Caki2 (cell line): Measurements from ENCODE around the gene MAJIN. TPM values are rescaled to one million over a fixed set of nuclear protein-coding genes. Genes with fewer than 3 reads are reported as not detected.
A peak's percentile ranks its signal among the peaks of the same experiment; 100 is the strongest.

Experiments
- DNase-seq: peaks from one replicate; pipeline ENCODE4 v3.0.0-alpha.2; 2015; ENCODE audit warnings: low read depth
- in situ Hi-C: cut with HindIII; loops from 2 replicates; pipeline ENCODE4 v1.10.0; 2016; ENCODE audit warnings: low sequenced_read_pairs, low pct_unique_long_range_greater_than_20kb, mixed read lengths
- total RNA-seq: library from RNA; depleted of rRNA; stranded (reverse); fragments of >200 nt; shearing (Covaris generic); gene quantifications from 2 replicates; pipeline ENCODE4 v1.2.3, GENCODE V29; 2014; ENCODE audit warnings: low replicate concordance

MAJIN gene
- total RNA-seq, 1 experiment from 2014 or later = not detected

DNA sequence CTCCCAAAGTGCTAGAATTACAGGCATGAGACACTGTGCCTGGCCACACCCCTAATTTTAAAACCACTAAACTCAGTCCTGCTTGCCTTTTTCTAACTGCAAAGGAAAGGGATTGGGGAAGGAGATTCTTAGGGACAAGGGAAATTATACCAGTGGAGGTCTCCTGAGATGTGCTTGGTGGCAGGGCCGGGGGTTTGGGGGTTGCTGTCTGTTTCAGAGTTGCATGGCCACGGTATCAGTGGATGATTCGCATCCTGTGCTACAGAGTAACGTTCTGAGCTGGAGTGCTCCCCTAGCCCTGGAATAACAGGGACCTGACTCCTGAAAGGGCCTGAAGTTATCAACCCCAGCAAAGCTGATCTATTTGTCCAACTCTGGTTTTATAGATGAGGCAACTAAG, 35.4 kb downstream of the MAJIN start:
- in situ Hi-C loops = no loop called here
- DNase-seq = no peak

DNA sequence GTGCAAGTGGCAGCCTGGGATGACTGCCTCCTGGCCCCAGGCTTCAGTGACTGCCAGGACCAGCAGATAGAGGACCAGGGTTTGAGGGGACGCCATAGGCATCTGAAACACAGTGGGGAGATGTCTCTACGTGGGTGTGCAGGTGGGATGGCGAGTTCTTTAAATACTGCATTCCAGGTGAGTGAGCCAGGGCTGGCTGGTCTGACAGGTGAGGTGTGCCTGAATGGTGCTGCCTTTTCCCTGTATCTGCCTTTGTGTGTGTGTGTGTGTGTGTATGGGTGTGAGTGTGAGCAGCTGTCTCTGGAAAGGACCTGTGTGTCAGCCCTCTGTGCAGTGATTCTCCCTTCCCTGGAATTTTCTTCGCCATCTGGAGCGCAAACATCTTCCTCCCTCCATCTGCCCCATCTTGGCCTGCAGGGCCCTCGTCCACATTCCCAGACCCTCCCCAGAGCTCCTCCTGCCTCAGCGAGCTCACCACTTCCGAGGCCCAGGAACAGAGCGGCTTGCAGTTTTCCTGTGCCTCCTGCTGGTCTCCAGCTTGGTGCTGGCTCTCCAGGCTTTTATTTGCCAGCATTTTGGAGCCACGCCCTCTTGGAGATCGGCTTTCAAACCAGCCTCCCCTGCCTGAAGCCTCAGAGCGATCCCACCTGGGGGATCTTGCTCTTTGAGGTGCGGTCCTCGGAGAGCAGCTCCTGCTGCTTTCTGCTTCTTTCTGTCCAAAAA, 36.4 kb downstream of the MAJIN start, which contains the start of gene GPHA2:
Gene GPHA2 (minus strand): TSS at position 535 of the 723 bp plus-strand sequence. CDS start 433 bp downstream, at position 102.
- in situ Hi-C loops = no loop called here
- DNase-seq = no peak

DNA sequence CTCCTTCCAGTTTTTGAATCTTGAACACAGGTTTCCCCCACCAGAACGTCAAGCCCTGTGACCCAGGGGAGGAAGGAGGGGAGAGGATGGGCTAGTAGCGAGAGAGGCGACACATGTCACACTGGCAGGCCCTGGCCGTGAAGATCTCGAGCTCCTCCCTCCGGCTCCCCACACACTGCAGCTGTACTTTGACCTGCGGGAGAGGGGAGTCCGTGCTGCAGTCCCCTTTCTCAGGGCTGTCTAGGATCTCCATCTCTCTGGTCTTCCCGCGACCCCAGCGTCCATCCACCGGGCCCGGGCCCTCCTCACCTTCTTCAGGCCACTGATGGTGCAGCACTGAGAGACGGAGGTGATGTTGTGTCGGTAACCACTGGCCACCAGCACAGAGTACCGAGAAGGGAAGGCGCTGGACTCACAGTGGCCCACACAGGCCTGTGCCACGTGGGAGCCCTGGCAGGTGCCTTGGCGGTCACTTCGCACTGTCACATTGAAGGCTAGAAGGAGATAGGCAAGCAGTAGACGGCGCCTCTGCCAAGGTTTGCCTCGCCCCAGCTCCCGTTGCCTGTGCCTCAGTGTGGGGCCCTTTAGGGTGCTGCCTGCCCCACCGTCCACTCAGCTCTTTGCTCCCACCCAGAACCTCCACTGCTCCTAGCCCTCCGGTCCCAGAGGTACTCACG, 37.1 kb downstream of the MAJIN start:
- in situ Hi-C loops = no loop called here
- DNase-seq = no peak

DNA sequence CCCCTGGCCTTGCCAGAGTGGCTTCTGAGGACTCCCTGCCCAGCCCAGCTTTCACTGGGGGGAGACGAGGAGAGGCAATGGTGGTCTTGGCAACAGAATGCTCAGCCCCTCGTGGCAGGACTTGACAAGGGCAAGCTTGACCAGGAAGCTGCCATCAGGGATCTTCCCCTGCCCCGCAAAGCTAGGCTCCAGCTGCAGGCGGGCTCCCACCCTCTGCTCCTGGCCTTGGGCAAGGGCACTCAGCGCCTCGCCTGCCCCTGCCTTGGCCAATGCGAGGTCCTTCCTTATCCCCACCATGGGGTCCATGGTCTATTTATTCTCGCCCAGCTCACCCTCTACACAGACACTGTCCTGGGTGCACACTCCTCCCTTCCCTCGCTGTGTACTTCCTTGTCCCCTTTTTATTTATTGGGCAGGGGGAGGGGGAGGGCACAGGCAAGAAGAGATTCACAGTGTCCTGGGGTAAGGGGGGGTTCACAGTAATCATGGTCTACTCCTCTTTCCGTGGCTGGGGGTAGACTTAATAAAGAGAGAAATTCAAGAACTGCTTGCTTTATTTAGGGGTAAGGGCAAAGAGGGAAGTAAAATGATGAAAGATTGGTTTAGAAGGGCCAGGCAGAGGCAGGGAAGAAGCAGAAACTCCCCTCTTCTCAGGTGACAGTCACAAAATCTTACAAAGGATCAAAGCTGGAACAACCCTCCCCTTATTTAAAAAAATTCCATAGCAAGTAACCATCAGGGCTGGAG, 37.8 kb downstream of the MAJIN start:
- no peak for DNase-seq
- in situ Hi-C loops = no loop called here

DNA sequence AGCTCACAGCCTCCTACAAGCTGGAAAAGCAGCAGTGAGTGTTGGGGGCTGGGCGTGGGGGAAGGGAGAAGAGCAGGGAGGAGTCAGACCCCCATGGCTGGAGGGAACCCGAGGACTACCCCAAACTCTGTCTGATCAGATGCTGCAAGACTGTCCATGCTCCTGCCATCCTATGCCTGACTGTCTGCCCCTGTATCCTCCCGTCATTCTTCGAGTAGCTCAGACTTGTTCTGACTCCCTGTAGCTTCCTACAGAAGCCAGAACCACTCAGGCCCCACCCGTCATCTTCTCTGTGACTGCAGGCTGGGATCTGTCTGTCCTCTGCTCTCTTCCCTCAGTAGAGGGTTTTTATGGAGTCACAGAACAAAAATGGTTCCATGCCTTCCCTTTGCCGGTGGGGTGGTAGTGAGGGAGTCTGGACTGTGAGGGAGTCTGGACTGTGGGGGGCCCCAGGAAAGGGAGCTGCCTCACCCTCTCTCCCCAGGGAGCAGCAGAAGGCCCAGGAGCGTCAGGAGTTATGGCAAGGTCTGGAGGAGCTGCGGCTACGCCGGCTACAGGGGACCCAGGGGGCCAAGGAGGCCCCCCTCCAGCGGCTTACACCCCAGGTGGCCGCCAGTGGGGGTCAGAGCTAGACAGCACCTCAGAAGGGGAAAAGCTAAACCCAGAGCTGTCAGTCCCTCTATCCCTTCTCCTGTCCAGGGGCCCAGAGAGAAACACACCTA, 38.5 kb downstream of the MAJIN start:
- DNase-seq = no peak
- in situ Hi-C loops = no loop called here

DNA sequence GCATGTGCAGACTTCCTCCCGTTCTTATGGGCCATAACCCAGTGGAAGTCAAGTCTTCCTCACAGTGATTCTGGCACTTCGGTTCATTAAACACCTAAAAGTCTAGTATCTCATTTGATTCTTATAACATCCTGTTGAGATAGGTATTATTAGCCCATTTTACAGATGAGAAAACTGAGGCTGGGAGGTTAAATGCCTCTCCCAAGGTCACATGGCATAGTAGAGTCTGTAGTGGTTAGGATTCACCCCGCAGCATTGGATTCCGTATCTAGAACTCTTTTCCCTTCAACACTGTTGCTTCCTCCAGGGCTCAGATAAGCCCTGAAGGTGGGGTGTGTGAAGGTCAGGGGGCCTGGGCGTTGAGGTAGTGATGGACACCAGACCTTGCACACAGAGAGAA, 39.6 kb downstream of the MAJIN start:
- no peak for DNase-seq
- in situ Hi-C loops = no loop called here

DNA sequence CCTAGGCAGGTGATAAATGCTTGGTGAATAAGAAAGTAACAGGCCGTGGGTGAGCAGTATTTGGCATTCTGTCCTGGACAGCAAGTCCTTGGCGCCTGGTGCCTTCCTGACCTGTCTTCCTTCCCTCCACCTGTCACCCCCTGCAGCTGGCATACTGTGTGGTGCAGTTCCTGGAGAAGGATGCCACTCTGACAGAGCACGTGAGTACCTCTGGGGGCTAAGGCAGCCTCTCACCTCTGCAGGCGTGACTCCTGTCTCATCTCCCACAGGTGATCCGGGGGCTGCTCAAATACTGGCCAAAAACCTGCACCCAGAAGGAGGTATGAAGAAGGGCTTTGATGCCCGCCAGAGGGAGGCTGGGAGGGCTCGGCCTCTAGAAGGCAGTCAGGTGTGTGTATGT, 40.6 kb downstream of the MAJIN start:
- DNase-seq = no peak
- in situ Hi-C loops = no loop called here

DNA sequence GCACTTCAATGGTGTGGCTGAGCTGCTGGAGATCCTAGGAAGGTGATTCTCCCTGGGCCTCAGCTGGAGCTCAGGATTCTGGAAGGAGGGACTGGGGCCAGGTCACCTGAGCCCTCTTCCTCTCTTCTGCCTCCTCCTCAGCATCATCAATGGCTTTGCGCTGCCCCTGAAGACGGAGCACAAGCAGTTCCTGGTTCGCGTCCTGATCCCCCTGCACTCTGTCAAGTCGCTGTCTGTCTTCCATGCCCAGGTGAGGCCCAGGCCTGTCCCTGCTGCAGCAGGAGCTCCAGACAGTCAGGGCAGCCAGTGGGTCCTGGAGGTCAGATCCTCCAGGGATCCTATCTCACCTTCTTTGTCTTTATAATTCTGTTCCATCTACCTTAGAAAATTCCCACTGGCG, 41.6 kb downstream of the MAJIN start:
- in situ Hi-C loops = no loop called here
- no peak for DNase-seq

DNA sequence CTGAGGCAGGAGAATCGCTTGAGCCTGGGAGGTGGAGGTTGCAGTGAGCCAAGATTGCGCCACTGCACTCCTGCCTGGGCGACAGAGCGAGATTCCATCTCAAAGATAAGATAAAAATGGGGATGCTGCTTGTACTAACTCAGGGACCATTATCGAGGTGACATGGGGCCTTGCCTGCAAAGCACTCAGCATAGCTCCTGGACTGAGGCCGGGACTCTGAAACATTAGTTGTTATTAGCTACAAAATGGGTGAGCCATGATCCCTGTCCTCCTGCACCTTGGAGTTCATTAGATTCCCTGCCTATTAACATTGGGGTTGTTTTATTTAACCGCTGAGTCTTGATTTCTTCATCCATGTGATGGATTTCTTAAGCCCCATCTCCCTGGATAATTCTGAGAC, 42.3 kb downstream of the MAJIN start:
- DNase-seq = no peak
- in situ Hi-C loops = no loop called here

DNA sequence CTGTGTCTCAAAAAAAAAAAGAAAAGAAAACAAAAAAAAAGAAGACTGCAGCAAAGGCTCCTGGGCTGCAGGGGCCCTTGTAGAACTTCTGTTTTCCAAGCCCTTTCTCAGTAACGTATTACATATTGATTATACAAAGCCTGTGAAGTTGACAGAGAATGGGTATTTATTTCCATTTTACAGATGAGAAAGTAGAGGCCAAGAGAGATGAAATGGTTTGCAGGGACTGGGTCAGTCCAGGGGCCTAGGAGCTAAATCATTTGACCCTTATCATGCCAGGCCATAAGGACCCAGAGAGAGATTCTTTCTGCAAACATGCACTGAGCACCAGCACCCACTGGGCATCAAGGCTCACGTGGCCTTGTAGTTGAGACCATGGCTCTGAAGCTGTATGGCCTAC, 43.0 kb downstream of the MAJIN start:
- no peak for DNase-seq
- in situ Hi-C loops = no loop called here

DNA sequence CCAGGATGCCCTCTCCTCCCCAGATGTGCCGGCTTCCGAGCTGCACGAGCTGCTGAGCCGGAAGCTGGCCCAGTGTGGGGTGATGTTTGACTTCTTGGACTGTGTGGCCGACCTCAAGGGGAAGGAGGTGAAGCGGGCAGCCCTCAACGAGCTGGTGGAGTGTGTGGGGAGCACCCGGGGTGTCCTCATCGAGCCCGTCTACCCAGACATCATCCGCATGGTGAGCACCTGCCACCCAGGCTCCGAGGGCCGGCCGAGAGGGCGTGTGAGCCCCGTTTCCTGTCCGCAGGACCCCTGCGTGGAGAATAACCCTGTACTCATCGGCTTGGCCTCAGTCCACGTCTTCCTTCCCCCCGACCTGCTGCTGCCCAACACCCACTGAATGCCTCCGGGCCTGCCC, 45.2 kb downstream of the MAJIN start:
- in situ Hi-C loops = no loop called here
- no peak for DNase-seq

DNA sequence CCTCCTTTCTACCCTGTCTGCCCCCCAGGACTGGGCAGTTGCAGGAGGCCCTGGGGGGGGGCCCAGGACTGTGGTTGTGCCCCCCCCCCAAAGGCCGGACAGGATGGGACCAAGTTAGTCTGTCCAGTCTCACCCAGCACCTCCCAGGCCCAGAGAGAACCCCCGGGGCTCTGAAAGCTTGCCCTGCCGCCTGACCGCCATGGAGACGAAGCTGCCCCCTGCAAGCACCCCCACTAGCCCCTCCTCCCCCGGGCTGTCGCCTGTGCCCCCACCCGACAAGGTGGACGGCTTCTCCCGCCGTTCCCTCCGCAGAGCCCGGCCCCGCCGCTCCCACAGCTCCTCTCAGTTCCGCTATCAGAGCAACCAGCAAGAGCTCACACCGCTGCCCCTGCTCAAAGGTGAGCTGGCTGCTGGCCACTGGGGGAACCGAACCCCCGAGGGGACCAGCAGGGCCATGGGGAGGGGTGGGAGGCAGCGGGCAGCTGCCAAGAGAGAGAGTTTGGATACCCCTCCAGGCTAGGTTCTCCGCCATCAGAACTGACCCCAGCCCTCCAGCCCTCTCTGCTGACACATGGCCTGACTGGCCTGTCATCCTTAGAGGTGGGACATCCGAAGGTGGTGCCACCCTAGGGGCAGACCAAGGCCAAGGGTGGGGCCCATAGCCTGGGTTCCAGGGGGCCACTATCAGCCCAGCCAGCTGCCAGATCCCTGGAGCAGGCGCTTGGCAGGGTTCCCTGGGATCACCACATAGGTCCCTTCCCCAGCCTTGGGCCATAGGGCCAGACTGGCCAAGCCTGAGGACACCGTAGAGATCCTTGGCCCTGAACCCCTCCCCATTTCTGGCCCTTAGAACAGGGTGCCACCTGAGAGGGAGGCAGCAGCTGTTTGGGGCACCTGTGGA, 46.1 kb downstream of the MAJIN start:
- in situ Hi-C loops = no loop called here
- no peak for DNase-seq

DNA sequence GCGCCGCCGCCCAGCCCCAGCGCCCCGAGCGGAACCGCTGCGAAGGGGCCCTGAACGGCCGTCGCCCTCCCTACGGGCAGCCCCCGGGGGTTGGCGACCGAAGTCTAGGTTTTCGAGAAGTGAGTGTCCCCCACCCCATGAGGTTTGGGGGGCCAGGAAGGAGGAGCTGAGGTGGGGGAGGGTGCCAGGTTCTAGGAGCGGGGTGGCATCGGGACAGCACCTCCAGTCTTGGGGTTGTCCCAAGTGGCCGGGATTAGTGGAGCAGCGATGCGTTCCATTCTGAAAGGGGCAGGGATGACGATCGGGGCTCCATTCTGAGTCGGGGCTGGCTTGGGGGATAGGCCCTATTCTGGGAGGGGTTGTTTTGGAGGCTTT, 47.0 kb downstream of the MAJIN start:
- DNase-seq = no peak
- in situ Hi-C loops = no loop called here

DNA sequence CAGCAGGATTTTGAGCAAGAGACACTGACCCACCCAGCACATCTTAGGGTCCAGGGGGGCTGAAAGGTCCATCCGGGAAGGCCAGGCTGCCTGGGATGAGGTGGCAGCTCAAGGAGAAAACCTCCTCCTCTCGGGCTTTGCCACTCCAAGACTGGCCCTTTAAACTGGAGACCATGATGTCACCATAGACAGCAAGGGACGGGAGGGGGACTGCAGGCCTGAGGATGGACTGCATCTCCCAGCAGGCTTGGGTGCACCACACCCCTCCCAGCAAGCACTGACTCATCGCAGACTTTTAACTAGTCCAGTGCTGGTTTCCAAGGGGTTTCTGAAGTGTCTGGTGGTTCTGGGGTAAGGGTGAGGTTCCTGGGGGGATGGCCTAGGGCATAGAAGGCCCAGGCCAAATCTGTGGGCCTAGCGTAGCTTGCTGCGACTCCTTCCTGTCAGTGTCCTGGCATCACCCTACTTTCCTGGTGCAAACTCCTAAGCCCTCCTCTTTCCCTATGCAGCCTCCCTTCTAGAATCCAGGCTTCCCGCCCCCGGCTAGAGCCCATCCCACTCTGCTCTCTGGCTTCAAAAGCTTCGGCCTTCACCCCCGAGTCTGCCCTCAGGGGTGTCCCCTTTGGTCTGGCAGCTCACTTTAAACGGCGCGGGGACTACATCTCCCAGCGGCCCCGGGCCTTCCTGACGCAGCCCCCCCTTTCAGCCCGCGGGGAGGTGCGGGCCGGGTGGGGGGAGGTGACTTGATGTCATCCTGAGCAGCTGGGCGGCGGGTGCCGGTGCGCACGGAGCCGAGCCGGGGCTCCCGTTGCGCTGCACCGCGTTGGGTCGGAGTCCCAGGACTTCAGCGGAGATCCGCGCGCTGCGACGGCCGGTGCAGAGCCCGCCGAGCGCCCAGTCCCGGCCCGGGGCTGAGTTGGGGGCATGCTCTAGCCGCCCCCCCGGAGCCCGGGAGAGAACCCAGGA, 47.7 kb downstream of the MAJIN start, which contains the start of gene PPP2R5B:
Gene PPP2R5B (plus strand): TSS at position 746 of the 966 bp plus-strand sequence. CDS start 1,046 bp downstream, outside the sequence.
- DNase-seq = peak; percentile 83
- in situ Hi-C loops = no loop called here

DNA sequence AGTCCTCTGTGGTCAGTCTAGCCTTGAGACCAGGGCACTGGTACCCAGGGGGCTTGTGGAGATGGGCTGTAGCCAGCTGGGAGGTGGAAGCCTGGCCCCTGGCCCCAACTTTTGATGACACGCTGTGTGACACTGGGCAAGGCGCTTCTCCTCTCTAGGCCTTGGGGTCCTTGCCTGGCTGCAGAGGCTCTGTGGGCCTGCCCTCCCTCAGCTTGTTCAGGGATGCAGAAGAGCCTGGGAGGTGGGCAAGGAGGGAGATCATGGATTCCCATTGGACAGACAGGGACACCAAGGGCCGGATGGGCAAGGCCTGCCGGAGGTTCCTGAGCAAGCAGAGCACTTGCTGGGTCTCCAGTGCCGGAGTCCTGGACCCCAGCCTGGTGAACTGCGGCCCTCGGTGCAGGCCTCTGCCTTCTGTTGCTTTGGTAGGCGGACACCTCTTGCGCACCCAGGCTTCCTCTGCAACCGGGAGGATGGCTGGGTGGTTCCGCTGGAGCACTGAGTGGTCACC, 48.7 kb downstream of the MAJIN start:
- DNase-seq = no peak
- in situ Hi-C loops = no loop called here

DNA sequence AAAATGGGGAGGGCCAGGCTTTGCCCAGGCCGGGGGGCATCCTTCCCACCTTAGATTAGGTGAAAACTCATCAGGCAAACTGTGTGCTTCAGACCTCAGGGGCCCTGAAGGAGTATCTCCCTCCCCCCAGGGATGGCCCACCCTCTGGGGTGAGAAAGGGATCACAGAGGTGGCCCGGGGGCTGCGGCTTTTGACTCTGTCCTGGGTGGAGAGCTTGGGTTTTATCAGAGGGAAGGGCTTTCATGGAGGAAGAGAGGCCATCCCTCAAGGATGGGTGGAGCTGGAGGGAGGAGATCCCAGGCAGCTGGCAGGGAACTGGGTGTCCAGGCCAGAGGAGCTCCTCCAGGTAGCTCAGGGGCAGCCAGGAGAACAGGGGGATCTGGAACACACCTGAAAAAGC, 50.5 kb downstream of the MAJIN start:
- no peak for DNase-seq
- in situ Hi-C loops = no loop called here
